ENCODE results near the gene TBC1D22A.

GRCh38 chr22:46941968-46942798, 179.7 kb downstream of the TBC1D22A start:
- TF ChIP-seq CTCF (IDR thresholded peaks at IDR 0.05; ENCODE audit: poor library complexity, severe bottlenecking) (no peak), POLR2AphosphoS5 (IDR thresholded peaks at IDR 0.05) (no peak), REST (IDR thresholded peaks at IDR 0.05; ENCODE audit: borderline replicate concordance) (no peak), TAF1 (IDR thresholded peaks at IDR 0.05; ENCODE audit: low read depth) (no peak)
